ENCODE results near the gene PLXNC1. TPM values are rescaled to one million over a fixed set of nuclear protein-coding genes. Genes with fewer than 3 reads are reported as not detected.

PLXNC1 gene
- total RNA-seq, 6 donors from 2014 or later = 14.1 to 51.3 (median 24.6) TPM

- 75 to 76% methylated on average over 7 of the region's 7 CpGs for WGBS, 2 donors
- peak overlapping the region; percentile 66 to 82 (median 70) for H3K27ac ChIP-seq
- ATAC-seq (ENCODE audit: low FRiP score in 2 of 2) = peak in 1 of 2 donors; percentile 57
These were observed 25.4 kb downstream of the PLXNC1 start for GRCh38 chr12:94173660-94174265.

GRCh38 chr12:94174576-94174975 lies 26.2 kb downstream of the PLXNC1 start:
- ATAC-seq (ENCODE audit: low FRiP score in 2 of 2) (peak; percentile 48 to 56), DNase-seq (peak in 1 of 2 donors; percentile 82)
- peaks cover 6 to 29% (median 14%) of the 10 kb centered on the region in 4 donors for H3K4me1 ChIP-seq

More at GRCh38 chr12:94173660-94174265, 25.4 kb downstream of the PLXNC1 start:
- H3K27me3 ChIP-seq = no peaks in the 10 kb centered on the region
- H3K4me1 ChIP-seq = peaks cover 6 to 29% (median 14%) of the 10 kb centered on the region in 4 donors
- H3K36me3 ChIP-seq = peaks cover 0 to 3% (median 0%) of the 10 kb centered on the region in 4 donors
- no peak for DNase-seq
- H3K4me3 ChIP-seq = no peak overlapping the region
- peaks cover 0 to 6% (median 3%) of the 10 kb centered on the region in 4 donors for H3K9me3 ChIP-seq
- no peak for TF ChIP-seq POLR2AphosphoS5 (IDR thresholded peaks at IDR 0.05)
- TF ChIP-seq CTCF (IDR thresholded peaks at IDR 0.05) = no peak
- TF ChIP-seq EP300 (IDR thresholded peaks at IDR 0.05) = no peak
- TF ChIP-seq POLR2A (IDR thresholded peaks at IDR 0.05) = no peak

DNA sequence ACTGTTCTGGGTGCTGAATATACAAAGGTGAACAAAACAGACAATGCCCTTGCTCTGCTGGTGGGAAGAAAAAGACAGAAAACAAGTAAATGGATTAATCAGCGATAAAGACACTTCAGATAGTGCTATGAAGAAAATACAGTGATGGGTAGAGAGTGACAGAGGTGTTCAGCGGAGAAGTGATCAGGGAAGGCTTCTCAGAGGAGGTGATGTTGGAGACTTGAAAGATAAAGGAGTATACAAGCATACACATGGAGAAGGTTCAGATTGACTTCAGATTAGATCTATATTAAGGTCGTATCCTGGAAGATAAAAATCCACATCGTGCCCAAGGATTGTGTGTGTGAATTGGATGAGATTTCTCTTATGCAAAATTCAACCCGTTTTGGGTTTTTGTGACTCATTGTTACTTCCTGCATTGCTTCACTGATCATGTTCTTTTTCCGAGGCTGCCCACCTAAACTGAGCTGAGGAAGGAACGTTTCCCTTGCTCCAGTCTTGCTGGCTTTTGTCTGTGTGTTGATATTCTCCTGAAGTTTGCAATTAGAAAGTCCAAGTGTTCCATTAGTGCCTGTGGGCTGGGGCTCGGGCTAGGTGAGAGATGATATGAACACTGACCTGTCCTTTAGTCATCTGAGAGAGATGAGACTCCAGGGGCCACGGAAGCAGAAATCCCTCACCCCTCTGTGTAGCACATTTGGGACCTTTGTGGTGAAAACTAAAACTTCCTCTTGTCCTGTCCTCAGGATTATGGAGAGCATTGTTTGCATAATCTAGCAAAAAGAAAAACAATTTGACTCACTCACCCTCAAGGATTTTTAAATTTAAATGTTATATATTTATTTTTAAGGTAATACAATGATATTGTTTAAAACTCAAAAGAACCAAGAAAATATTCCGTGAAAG lies 27.6 kb downstream of the PLXNC1 start:
- ATAC-seq (ENCODE audit: low FRiP score in 2 of 2) (no peak), DNase-seq (no peak)
- Histone ChIP-seq H3K4me3 (no peak overlapping the region), H3K27me3 (no peaks in the 10 kb centered on the region), H3K9me3 (peaks cover 0 to 6% (median 3%) of the 10 kb centered on the region in 4 donors), H3K27ac (peak overlapping the region in 3 of 4 donors; percentile 53 to 82 (median 67)), H3K4me1 (peaks cover 6 to 25% (median 12%) of the 10 kb centered on the region in 4 donors), H3K36me3 (no peaks in the 10 kb centered on the region)
- no peak for TF ChIP-seq EP300 (IDR thresholded peaks at IDR 0.05)
- TF ChIP-seq CTCF (IDR thresholded peaks at IDR 0.05) = no peak
- TF ChIP-seq POLR2AphosphoS5 (IDR thresholded peaks at IDR 0.05) = peak in 1 of 2 donors; percentile 19
- WGBS, 2 donors = 61 to 66% methylated on average over 10 of the region's 10 CpGs

More at GRCh38 chr12:94174576-94174975, 26.2 kb downstream of the PLXNC1 start:
- Histone ChIP-seq H3K4me3 (no peak overlapping the region), H3K36me3 (no peaks in the 10 kb centered on the region), H3K27ac (peak overlapping the region; percentile 67 to 82 (median 70)), H3K9me3 (peaks cover 0 to 6% (median 3%) of the 10 kb centered on the region in 4 donors), H3K27me3 (no peaks in the 10 kb centered on the region)
- WGBS, 2 donors = 50 to 63% methylated on average over 1 of the region's 1 CpG
- no peak for TF ChIP-seq EP300 (IDR thresholded peaks at IDR 0.05)
- peak; percentile 38 to 43 for TF ChIP-seq POLR2AphosphoS5 (IDR thresholded peaks at IDR 0.05)

DNA sequence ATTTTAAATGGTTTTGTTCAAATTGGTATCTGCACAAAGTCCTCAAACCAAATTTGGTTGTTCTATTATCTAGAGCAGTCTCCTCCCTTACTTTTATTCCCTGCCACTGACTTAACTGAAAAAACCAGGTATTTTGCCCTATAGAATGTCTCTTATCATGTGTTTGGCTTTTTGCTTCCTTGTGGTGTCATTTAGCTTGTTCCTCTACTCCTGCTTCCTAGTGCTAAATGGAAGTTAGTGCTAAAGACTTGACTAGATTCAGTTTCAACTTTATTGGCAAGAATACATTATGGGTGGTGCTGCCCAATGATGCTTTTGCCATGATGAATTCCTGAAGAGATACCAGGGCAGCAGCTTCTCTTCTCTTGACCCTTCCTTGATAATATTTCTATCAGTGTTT lies 29.7 kb downstream of the PLXNC1 start:
- H3K27ac ChIP-seq = no peak overlapping the region
- no peaks in the 10 kb centered on the region for H3K36me3 ChIP-seq
- TF ChIP-seq CTCF (IDR thresholded peaks at IDR 0.05) (no peak), EP300 (IDR thresholded peaks at IDR 0.05) (no peak), POLR2A (IDR thresholded peaks at IDR 0.05) (no peak), POLR2AphosphoS5 (IDR thresholded peaks at IDR 0.05) (no peak)
- no peak overlapping the region for H3K4me3 ChIP-seq
- ATAC-seq (ENCODE audit: low FRiP score in 2 of 2) (no peak), DNase-seq (no peak)
- H3K4me1 ChIP-seq = peaks cover 6 to 23% (median 9%) of the 10 kb centered on the region in 4 donors
- peaks cover 0 to 6% (median 3%) of the 10 kb centered on the region in 4 donors for H3K9me3 ChIP-seq
- no peaks in the 10 kb centered on the region for H3K27me3 ChIP-seq

DNA sequence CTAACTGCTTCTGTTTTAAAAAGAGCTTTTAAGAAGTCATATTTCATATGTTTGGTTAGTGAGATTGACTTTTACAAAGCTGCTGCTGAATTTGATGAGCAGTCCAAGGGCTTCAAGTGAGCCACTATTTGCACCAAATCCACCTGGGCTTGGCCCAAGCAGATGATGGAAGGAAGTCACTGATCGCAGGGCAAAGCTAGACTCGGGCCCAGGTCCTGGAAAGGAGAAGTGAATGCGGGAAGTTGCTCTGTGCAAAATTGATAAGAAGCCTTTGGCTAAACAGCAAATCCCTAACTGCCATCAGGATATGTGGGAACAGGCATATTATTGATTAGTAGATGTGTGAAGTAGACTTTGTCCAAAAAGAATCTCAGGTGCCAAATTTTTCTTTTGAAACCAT lies 30.5 kb downstream of the PLXNC1 start:
- Histone ChIP-seq H3K27me3 (no peaks in the 10 kb centered on the region), H3K27ac (peak overlapping the region in 1 of 4 donors; percentile 40), H3K36me3 (no peaks in the 10 kb centered on the region), H3K4me3 (no peak overlapping the region), H3K4me1 (peaks cover 4 to 15% (median 5%) of the 10 kb centered on the region in 4 donors), H3K9me3 (peaks cover 0 to 6% (median 3%) of the 10 kb centered on the region in 4 donors)
- 61 to 75% methylated on average over 3 of the region's 3 CpGs for WGBS, 2 donors
- TF ChIP-seq EP300 (IDR thresholded peaks at IDR 0.05) (no peak), POLR2AphosphoS5 (IDR thresholded peaks at IDR 0.05) (no peak), CTCF (IDR thresholded peaks at IDR 0.05) (no peak), POLR2A (IDR thresholded peaks at IDR 0.05) (no peak)
- ATAC-seq (ENCODE audit: low FRiP score in 2 of 2) (no peak), DNase-seq (peak in 1 of 2 donors; percentile 49)

Data from upper lobe of left lung (tissue), 6 donors.